ENCODE results near the gene SPNS2.

- TF ChIP-seq, protein P1, sequence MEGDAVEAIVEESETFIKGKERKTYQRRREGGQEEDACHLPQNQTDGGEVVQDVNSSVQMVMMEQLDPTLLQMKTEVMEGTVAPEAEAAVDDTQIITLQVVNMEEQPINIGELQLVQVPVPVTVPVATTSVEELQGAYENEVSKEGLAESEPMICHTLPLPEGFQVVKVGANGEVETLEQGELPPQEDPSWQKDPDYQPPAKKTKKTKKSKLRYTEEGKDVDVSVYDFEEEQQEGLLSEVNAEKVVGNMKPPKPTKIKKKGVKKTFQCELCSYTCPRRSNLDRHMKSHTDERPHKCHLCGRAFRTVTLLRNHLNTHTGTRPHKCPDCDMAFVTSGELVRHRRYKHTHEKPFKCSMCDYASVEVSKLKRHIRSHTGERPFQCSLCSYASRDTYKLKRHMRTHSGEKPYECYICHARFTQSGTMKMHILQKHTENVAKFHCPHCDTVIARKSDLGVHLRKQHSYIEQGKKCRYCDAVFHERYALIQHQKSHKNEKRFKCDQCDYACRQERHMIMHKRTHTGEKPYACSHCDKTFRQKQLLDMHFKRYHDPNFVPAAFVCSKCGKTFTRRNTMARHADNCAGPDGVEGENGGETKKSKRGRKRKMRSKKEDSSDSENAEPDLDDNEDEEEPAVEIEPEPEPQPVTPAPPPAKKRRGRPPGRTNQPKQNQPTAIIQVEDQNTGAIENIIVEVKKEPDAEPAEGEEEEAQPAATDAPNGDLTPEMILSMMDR (IDR thresholded peaks at IDR 0.05; ENCODE audit: low read depth, low read length, missing input control): no peak
- TF ChIP-seq, protein P2, sequence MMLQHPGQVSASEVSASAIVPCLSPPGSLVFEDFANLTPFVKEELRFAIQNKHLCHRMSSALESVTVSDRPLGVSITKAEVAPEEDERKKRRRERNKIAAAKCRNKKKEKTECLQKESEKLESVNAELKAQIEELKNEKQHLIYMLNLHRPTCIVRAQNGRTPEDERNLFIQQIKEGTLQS (IDR thresholded peaks at IDR 0.05): no peak
- no peak for TF ChIP-seq TAF1 (conservative IDR thresholded peaks at IDR 0.05)
Observed at GRCh38 chr17:4477255-4477791, 21.4 kb upstream of the SPNS2 start.

All from liver (tissue), 3 donors.